GM21723 (cell line): ENCODE data around the gene EPN2.

ENCODE experiments used
- ATAC-seq: cut with Tn5 transposase; IDR thresholded peaks from one replicate; pipeline ENCODE4 v1.9.1; 2021; ENCODE audit warnings: mild to moderate bottlenecking, moderate library complexity; ENCODE audit not compliant: unreplicated experiment

The EPN2 gene

GRCh38 chr17:19328441-19329061 lies 91.4 kb downstream of the EPN2 start:
- no peak for ATAC-seq

DNA sequence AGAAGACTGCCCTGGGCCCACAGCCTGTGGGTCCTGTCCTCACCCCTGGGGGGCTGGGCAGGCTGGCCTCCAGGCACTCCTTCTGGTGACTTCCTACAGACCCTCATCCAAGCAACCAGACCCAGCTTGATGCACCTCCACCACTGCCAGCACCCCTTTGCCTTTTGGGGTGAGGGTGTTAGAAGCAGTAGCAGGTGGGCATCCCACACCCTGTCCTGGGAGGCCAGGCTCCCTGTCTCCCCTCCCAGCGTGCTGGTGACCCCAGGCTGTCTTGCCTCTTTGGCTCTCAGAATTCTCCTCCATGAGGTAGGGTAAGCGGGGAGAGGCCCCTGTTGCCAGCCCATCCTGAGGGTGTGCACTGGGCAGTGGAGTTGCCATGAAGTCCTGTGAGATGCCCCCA lies 92.0 kb downstream of the EPN2 start:
- no peak for ATAC-seq

GRCh38 chr17:19329839-19330238 lies 92.7 kb downstream of the EPN2 start:
- no peak for ATAC-seq

DNA sequence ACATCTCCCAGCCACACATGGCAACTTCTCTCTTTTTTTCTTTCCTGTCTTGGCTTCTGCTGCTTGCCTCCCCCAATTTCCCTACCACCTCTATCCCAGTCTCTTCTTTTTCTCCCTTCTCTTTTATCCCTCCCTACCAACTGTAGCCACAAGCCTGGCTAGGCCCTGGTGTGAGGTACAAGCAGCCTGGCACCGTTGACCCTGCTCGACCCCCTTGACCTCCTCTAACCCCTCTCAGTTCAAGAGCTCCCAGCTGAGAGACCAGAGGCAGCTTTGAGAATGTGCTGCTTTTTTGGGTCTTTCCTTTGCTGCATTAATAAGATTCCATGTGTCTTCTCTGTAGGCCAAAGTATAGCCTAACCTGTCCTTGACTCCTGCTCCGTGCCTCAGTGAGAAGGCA lies 93.1 kb downstream of the EPN2 start:
- ATAC-seq: no peak

GRCh38 chr17:19331134-19331533 lies 94.0 kb downstream of the EPN2 start:
- ATAC-seq: no peak

- ATAC-seq: no peak
Measured at GRCh38 chr17:19331543-19332245, 94.5 kb downstream of the EPN2 start.

DNA sequence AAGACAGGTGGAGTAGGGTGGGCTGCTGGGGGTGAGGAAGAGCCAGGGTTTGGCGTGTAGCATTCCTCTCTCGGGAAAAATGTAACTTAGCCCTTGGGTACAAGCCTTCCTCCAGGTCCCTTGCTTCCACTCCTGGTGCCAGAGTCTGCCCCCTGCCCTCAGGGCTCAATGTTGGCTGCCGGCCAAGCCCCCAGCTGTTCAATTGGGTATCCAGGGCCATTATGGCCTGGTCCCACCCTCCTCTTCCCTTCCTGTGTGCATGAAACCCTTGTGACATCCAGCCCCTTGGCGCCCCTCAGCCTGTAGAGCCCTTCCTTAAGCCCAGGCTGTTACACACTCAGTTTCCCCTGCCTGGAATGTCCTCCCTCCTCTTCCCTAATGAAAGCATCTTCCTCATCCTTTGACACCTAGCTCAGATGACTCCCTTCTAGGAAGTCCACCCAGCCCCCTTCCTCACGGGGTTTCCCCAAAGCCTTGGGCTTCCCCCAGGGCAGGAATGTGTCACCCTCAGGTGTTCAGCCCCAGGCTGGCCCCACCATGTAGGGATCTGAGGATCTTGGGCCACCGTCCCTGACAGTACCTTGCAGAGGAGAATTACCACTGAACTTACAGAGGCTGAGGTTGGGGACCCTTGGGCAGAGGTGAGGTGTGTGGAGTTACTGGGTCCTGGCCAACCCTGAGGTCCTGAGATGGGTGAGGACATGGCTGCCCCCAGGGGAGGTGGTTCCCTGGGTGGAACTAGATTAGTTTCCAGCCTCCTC lies 95.4 kb downstream of the EPN2 start:
- no peak for ATAC-seq

- ATAC-seq: no peak
Measured at GRCh38 chr17:19333132-19333440, 95.9 kb downstream of the EPN2 start.

GRCh38 chr17:19333736-19334290 lies 96.6 kb downstream of the EPN2 start:
- ATAC-seq: no peak

- no peak for ATAC-seq
Measured at GRCh38 chr17:19334331-19334730, 97.2 kb downstream of the EPN2 start.

DNA sequence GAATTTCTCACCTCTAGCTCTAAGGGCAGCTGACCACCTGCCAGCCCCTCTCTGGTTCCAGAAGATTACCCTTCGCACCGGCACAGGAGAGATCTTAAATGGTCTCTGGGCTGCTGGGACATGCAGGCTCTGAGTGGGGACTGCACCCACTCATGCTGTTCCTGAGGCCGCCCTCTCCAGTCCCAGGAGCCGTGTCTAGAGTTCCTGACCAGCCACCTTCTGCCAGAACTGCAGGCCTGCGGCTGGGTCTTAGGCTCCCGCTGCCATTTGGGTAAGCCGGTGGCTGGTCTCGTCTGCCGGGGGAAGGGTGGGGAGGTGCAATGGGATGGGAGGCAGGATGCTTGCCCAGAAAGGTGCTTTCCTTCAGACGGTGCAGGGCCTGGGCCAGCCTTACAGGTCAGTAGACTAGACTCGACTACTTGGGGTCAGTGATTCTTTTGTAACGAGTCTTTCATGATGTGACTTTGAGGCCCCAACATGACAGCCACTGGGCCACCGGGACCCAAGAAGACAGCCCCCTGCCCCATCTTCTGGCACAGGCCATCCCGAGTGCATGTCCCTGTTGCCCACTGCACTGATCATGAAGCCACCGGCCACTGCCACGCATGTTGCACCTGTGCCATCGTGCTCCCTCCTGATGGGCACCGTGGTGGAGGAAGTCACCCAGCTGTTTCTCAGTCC lies 98.9 kb downstream of the EPN2 start:
- no peak for ATAC-seq

- ATAC-seq: no peak
Measured at GRCh38 chr17:19336938-19337711, 100.0 kb downstream of the EPN2 start.

- no peak for ATAC-seq
Measured at GRCh38 chr17:19337712-19338023, 100.5 kb downstream of the EPN2 start.

DNA sequence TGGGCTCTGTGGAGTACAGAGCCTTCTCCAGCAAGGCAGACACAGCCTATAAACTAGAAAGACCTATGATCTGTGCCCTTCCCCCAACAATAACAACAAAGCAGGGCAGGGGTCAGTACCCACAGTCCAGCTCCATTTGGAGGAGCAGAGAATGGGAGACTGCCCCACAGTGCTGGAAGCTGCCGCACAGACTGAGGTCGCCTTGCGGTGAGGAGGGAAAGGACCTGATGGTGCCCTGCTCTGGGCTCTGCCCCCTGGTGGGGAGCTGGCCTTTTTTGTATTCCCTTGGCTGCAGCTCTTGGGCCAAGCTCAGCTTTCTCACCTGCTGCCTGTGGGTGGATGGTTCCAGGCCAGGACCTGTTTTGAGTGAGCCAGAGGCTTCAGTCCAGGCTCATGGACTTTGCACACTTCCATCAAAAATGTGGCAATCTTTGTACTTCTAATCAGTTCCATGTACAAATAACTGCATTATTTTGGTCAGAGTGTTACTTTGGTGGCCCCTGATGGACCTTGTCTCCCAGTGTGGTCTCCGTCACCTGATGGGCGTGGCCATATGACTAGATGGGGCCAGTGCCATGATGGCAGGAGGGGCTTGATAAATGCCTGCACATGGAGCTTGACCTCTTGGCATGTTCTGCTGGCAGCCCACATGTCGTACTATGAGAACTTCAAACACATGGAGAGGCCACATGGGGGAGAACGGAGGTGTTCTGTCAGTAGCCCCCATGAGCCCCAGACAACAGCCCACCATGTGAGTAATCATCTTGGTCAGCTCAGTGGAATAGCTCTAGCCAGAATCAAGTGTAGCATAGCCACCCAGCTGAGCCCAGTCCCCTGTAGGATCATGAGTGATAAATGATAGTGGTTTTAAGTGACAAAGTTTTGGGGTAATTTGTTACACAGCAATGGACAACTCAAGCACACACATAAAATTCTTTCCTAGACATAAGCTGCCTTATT lies 101.1 kb downstream of the EPN2 start:
- no peak for ATAC-seq

DNA sequence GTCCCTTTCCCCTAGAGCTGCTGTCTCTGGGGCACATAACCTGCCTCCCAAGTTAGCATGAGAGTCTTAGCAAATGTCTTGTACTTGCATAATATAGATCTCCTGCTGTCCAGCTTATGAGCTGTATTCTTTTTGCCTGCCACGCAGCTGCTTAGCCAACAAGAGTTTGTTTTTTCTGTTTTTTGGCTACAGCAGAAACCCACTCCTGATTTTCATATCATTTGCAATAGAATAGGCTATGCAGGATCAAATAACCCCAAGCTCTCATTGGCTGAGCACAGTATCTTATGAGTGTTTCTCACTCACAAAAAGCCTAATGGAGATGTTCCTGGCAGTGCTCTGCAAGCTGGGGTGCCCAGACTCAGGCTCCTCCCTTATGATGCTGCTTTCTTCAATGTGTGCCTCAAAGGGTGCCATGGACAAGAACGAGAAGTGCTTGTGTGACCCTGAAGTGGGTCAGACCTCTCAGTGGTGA lies 102.2 kb downstream of the EPN2 start:
- ATAC-seq: no peak

DNA sequence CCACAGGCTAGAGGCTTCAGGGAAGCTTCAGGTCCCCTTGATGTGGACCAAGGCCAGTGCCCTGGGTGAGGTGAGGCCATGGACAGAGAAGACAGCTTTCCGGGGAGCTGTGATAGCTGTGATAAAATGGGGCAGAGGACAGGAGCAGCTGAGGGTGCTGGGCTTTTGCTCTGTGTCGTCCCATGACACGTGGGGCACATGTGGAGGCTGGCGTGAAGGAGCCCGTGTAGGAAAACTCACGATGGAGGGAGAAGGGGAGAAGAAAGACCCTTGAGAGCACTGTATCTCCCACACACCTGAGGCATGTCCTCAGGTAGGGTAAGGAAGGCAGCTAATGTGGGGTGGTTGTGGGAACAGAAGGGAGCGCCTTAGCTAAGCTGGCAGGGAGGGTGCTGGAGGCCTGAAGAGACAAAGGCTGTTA lies 104.1 kb downstream of the EPN2 start:
- ATAC-seq: no peak

- ATAC-seq: no peak
Measured at GRCh38 chr17:19341641-19342610, 104.8 kb downstream of the EPN2 start.

GRCh38 chr17:19342611-19343255 lies 105.6 kb downstream of the EPN2 start:
- no peak for ATAC-seq
